ENCODE results near the gene ITSN1.

ITSN1 gene

DNA sequence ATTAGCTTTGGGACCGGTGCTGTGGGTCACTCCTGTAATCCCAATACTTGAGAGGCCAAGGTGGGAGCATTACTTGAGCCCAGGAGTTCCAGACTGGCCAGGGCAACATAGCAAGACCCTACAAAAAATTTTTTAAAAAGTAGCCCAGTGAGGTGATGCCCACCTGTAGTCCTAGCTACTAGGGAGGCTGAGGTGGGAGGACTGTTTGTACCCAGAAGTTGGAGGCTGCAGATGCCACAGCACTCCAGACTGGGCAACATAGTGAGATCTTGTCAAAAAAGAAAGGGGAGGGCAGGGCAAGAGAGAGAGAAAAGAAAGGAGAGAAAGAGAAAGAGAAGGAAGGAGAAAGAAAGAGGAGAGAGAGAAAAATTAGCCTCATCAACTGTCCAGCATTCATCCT, 6.3 kb downstream of the ITSN1 start:
- no peaks in the 10 kb centered on the region for H3K9me3 ChIP-seq
- H3K36me3 ChIP-seq: no peaks in the 10 kb centered on the region
- no peak overlapping the region for H3K27ac ChIP-seq
- H3K4me3 ChIP-seq (ENCODE audit: low read depth in 1 of 2, low read length in 1 of 2): no peak overlapping the region
- H3K4me1 ChIP-seq (ENCODE audit: control insufficient read depth in 1 of 2, insufficient read depth in 1 of 2, low read depth in 1 of 2, low read length in 1 of 2): peaks cover 9 to 12% of the 10 kb centered on the region in 2 experiments
- H3K27me3 ChIP-seq: peaks cover 9% of the 10 kb centered on the region
- TF ChIP-seq, protein P1, sequence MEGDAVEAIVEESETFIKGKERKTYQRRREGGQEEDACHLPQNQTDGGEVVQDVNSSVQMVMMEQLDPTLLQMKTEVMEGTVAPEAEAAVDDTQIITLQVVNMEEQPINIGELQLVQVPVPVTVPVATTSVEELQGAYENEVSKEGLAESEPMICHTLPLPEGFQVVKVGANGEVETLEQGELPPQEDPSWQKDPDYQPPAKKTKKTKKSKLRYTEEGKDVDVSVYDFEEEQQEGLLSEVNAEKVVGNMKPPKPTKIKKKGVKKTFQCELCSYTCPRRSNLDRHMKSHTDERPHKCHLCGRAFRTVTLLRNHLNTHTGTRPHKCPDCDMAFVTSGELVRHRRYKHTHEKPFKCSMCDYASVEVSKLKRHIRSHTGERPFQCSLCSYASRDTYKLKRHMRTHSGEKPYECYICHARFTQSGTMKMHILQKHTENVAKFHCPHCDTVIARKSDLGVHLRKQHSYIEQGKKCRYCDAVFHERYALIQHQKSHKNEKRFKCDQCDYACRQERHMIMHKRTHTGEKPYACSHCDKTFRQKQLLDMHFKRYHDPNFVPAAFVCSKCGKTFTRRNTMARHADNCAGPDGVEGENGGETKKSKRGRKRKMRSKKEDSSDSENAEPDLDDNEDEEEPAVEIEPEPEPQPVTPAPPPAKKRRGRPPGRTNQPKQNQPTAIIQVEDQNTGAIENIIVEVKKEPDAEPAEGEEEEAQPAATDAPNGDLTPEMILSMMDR (IDR thresholded peaks at IDR 0.05): no peak

DNA sequence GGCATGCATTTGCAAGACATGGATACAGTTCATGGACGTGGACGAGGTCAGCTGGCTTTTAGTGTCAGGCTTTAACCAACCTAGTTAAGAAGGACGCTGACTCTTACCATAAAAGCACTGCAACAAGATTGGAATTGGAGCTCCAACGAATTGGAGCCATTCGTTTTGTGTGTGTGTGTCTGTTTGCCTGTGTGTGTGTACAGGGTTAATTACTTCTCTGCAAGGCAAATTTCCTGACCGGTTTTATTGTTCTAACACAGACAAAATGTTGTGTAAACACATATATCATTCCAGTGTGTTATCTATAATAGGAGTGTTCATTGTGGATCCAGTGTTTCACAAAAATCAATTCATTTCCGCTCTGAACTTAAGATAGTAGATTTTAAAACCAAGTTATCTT, 7.9 kb downstream of the ITSN1 start:
- TF ChIP-seq, protein P1 (IDR thresholded peaks at IDR 0.05): no peak
- no peaks in the 10 kb centered on the region for H3K36me3 ChIP-seq
- no peak overlapping the region for H3K4me3 ChIP-seq (ENCODE audit: low read depth in 1 of 2, low read length in 1 of 2)
- no peaks in the 10 kb centered on the region for H3K27me3 ChIP-seq
- no peak overlapping the region for H3K27ac ChIP-seq
- peaks cover 9 to 12% of the 10 kb centered on the region in 2 experiments for H3K4me1 ChIP-seq (ENCODE audit: control insufficient read depth in 1 of 2, insufficient read depth in 1 of 2, low read depth in 1 of 2, low read length in 1 of 2)
- H3K9me3 ChIP-seq: no peaks in the 10 kb centered on the region

DNA sequence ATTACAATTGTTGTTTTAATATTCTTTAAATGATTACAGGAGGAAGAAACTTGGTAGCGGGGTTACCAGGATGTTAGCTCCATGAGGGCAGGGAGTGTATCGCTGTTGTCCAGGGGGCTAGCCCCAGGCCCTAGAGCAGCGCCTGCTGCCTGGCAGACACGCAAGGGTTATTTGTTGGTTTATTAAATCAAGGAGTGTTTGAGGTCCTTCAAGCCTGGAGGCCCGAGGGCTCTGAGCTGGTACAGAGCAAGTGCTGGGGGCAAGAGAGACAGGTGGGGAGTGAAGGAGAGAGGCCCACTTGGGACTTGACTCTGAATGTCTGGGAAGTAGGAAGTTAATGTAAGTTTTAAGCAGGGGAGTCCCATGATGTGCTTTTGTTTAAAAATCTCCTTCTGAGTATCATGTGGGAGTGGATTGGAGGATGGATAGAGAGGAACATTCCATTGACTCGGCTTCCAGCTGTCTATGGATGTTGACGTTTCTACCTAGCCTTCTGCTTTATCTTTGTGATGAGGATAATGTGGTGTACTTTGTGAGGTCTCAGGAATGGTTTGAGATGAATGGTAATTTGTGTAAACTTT, 8.7 kb downstream of the ITSN1 start:
- Histone ChIP-seq H3K9me3 (no peaks in the 10 kb centered on the region), H3K27ac (no peak overlapping the region), H3K36me3 (no peaks in the 10 kb centered on the region), H3K4me1 (ENCODE audit: control insufficient read depth in 1 of 2, insufficient read depth in 1 of 2, low read depth in 1 of 2, low read length in 1 of 2) (peaks cover 17 to 20% of the 10 kb centered on the region in 2 experiments), H3K4me3 (ENCODE audit: low read depth in 1 of 2, low read length in 1 of 2) (no peak overlapping the region), H3K27me3 (no peaks in the 10 kb centered on the region)
- TF ChIP-seq, protein P1 (IDR thresholded peaks at IDR 0.05): no peak

DNA sequence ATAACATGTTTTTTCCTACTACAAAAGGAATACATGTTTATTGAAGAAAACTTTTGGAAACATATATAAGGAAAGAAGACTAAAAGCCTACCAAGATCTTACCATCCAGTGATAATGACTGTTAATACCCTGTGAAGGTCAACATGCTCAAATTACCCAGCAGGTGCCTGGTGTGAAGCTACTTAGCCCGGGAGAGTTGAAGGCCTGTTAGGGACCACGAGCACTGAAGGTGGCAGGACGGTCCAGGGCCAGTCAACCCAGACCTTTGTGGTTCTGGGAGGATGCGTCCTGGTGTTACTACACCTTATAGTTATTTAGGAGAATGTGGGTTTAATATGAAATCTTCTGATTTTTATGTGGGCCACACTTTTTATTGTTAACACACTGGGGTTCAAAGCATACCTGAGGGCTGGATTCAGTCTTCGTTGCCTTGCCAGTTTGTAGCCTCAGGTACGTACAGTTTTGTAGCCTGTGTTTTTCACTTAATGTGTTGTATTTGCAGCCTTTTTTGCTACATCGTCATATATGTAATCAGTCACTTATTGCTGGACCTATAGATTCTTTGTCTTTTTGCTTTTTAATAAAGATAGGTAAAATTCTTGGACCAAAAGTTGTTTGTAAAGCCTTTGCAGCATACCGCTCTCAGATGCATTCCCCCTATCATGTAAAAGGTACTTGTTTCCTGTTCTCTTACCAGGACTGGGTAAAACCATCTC, 9.8 kb downstream of the ITSN1 start:
- Histone ChIP-seq H3K27ac (no peak overlapping the region), H3K4me1 (ENCODE audit: control insufficient read depth in 1 of 2, insufficient read depth in 1 of 2, low read depth in 1 of 2, low read length in 1 of 2) (peaks cover 23 to 27% of the 10 kb centered on the region in 2 experiments), H3K9me3 (no peaks in the 10 kb centered on the region), H3K36me3 (no peaks in the 10 kb centered on the region), H3K4me3 (ENCODE audit: low read depth in 1 of 2, low read length in 1 of 2) (no peak overlapping the region), H3K27me3 (no peaks in the 10 kb centered on the region)
- TF ChIP-seq, protein P1 (IDR thresholded peaks at IDR 0.05): no peak

DNA sequence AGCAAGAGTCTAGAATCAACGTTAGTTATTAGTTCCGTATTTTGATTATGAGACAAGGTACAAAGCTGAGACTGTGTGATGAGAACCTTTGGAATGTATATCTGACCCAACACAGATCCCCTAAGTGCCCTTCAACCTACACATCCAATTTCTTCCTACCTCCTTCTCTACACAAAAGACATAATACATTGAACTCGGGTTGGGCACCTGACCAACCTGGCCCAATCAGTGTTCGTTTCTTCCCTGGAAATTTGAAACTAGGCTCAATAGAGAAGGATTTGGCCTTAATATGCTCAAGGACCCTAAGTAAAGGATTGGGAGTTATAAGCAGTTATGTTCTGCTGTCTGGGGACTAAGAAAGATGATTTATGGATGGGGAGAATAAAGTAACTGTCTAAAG, 12.1 kb downstream of the ITSN1 start:
- H3K4me1 ChIP-seq (ENCODE audit: control insufficient read depth in 1 of 2, insufficient read depth in 1 of 2, low read depth in 1 of 2, low read length in 1 of 2): peaks cover 25 to 28% of the 10 kb centered on the region in 2 experiments
- no peaks in the 10 kb centered on the region for H3K9me3 ChIP-seq
- no peak overlapping the region for H3K4me3 ChIP-seq (ENCODE audit: low read depth in 1 of 2, low read length in 1 of 2)
- peak overlapping the region; percentile 68 for H3K27ac ChIP-seq
- TF ChIP-seq, protein P1 (IDR thresholded peaks at IDR 0.05): no peak
- no peaks in the 10 kb centered on the region for H3K36me3 ChIP-seq
- H3K27me3 ChIP-seq: no peaks in the 10 kb centered on the region
